Raji (cell line): ENCODE measurements around the gene HSF5.

Experiments used
- POLR2A ChIP-seq: IDR thresholded peaks from 2 replicates; pipeline ENCODE4 v1.6.1; 2011; ENCODE audit warnings: low read depth, low read length, control low read depth; ENCODE audit not compliant: insufficient read depth

HSF5 gene

DNA sequence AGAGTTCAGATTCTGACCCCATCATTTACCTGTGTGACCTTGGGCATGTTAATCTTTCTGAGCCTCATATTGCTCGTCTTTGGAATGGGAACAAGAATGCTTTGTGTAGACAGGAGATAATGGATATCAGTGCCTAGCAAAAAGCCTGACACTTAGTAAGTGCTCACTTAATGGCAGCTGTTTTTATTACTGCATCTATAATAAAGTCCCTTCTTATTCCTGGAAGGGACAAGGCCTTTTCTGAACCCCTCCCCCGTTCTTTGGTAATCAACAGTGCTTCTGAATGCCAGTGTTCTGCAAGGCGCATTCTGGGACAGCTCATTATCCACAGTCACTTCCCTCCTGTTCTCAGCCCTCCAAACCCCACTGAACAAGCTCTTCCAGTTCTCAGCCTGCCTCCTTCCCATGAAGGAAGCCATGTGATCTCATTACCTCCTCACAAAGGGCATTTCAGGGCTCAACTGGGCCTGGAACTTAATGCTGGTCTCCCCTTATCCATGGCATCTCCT lies 111.1 kb downstream of the HSF5 start:
- no peak for TF ChIP-seq POLR2A

DNA sequence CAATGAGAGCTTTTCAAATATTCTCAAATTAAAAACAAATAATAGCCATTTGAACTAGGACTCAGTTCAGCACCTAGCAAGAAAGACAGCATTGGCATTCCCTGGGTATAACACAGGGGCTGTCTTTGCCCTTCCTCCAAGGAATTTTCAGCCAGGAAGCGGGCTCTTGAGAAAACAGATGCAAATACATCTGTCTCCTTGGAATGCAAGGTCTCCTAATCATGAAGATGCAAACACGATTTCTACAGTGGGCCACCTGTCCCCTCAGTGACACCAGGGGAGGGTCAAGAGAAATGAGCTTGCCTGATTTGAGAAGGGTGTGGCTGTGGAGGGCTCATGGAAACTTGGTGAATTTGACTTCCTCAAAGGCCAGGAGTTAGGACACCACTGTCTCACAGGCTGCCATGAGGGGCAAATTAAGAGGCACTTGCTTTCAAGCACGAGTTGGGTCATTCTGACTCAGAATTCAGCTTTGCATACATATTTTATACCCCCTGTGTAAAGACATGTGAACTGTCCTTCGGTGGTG lies 111.7 kb downstream of the HSF5 start:
- TF ChIP-seq POLR2A = no peak

DNA sequence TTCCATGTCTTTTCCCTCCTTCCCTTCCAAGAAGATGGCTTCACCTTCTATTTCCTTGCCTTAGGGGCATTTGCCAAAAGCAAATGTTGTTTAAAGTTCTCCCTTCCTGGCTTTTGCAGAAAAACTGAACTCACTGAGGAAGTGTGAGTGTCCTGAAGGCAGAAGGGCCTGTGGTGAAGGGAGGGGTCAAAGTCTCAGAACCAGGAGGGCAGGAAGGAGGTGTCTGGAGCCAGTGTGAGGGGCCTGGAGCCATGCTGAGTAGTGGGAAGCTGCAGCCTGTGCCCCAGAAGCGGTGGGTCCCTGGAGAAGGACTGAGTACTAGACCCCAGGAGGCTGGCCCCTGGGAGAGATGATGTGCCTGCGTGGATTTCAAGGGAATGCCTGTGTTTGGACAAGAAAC lies 112.4 kb downstream of the HSF5 start:
- no peak for TF ChIP-seq POLR2A

DNA sequence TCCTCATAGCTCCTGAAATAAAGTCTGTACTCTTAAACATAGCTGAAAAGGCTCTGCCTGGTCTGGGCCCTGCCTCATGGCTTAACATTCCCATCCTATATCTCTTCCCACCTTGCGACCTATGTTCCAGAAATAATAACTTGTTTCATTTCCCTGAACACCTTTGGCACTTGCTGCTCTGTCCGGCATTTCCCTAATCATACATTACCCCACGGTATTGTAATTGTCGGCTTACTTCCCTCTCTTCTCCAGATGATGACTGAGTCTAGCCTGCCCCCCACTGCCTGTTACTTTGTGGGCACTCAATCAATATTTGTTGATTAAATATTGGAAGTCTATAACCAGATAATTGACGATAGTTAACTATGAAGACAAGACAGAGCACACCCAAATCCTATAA lies 113.0 kb downstream of the HSF5 start:
- no peak for TF ChIP-seq POLR2A

DNA sequence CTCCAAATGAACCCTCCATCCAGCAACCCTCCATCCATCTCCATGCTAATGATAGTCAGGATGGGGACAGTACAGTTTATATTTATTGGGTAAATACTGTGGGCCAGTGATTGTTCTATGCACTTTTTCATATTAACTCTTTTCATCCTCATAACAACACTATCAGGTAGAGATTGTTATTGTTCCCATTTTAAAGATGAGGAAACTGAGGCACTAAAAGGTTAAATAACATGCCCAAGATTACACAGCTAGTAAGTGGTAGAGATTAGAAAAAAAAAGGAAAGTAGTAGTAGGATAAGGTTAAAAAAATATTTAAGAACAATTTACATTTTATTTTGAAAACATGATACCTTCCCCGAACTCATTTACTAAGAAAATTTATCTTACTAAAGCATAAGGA lies 114.3 kb downstream of the HSF5 start:
- TF ChIP-seq POLR2A = no peak

DNA sequence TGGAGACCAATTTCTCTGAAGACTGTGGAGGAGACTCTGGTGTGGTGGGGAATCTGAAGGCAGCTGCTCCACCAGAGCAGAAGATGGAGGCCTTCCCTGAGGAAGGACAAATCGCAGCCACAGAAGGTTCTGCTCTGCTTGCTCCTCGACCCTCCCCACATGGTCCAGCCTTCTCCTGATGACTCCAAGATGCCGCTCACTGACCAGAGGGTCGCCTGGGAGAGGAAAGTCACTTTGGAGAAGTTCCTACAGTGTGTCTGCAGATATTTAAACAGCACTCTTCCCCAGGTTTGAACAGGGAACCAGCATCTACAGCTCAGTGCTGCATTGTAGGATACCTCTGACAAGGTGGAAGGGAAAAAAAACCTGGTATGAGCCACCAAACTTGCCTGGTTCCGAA lies 115.2 kb downstream of the HSF5 start:
- TF ChIP-seq POLR2A = no peak

DNA sequence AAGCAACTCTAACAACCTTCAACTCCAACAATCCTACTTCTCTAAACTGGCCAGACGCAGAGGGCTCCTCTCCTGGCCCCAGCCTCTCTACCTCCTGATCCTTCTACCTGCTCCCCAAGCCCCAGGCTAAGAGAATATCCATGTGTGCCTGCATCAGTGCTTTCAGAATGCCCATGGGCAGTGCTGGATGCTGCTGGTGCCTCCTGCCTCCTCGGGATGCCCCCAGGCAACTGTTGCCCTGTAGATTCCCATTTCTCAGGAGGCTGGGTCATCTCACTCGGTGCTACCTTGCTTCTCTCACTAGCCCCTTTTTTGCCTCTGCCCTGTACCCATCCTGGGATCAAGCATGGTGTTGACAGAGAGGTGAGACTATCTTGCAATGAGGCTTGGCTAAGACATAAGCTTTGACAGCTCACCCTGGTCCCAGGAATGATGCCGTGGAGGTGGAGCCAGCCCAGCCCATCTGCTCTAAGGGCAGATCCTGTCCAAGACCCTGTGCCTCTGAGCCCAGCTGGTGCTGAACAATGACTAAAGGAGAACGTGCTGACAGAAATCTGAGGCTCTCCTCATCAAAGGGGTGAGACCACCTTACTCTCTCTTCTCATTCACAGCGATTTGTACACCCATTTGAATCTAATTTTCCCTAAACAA lies 116.8 kb downstream of the HSF5 start:
- no peak for TF ChIP-seq POLR2A

DNA sequence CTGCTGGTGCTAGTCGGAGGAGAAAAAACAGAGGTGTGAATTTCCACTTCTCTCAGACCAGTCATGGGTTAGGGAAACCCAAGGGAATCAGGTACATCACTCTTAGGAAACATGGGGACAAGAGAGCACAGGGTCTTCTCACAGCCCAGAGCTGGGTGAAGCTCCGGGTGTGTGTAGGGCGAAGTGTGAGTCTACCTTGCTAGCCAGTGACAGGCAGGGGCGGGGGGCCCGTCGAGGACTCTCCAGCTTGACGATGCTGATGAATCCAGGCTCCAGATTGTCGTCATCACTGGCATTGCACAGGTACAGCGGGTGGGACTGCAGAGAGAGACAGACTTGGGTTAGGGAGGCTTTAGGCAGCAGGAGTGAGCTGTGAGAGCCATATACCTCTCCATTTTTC lies 117.5 kb downstream of the HSF5 start:
- TF ChIP-seq POLR2A = no peak

DNA sequence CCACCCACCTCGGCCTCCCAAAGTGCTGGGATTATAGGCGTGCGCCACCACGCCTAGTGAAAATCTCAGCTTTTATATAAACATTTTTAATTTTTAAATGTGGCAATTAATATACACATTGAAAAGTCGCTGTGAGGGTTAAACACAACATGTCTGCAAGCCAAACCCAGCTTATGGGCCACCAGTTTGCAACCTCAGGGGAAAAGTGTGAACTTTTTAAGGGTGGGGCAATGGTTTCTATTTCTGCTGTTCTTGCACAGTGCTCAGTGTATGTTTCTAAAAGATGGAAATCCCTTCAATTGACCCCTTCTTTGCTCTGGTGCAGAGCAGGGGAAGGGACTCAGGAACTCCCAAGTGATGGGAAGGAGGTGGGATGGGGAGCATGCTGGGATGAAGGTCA lies 117.9 kb downstream of the HSF5 start:
- TF ChIP-seq POLR2A = no peak
